DND-41 (cell line): Measurements from ENCODE around the gene CADPS.

Experiments
- CTCF ChIP-seq: IDR thresholded peaks from 2 replicates; pipeline ENCODE4 v1.5.1; 2012; ENCODE audit warnings: borderline replicate concordance, low read length, moderate library complexity, mild to moderate bottlenecking; ENCODE audit not compliant: poor library complexity, severe bottlenecking; ENCODE audit errors: extremely low read depth
- EZH2 ChIP-seq: IDR thresholded peaks from 3 replicates; pipeline ENCODE4 v1.6.1; 2012; ENCODE audit warnings: borderline replicate concordance, low read depth, mild to moderate bottlenecking, moderate library complexity, low read length, inconsistent platforms; ENCODE audit not compliant: severe bottlenecking

GRCh38 chr3:62585861-62586260 lies 289.4 kb downstream of the CADPS start:
- TF ChIP-seq EZH2 (no peak), CTCF (no peak)
